Duodenal mucosa (tissue), 2 donors: Measurements from ENCODE around the gene HIBCH.
"Not testable (repeated sequence)": the region's sequence is repeated elsewhere in the genome, so short reads cannot be mapped to it uniquely, and the experiment has no call there.

Experiments used
- H3K27ac ChIP-seq: one replicate; pipeline ENCODE4 v1.7.0; 2013; ENCODE audit warnings: low read depth, low read length
- H3K27me3 ChIP-seq, 2 donors: one replicate each; pipeline ENCODE4 v1.7.0; 2013; ENCODE audit warnings: low read length in 2 of 2, control low read depth in 1 of 2; ENCODE audit not compliant: insufficient read depth in 2 of 2, control insufficient read depth in 1 of 2
- H3K36me3 ChIP-seq, 2 donors: one replicate each; pipeline ENCODE4 v1.7.0; 2013; ENCODE audit warnings: low read length in 2 of 2, control low read depth in 1 of 2; ENCODE audit not compliant: insufficient read depth in 2 of 2, control insufficient read depth in 1 of 2
- H3K4me1 ChIP-seq, 2 donors: one replicate each; pipeline ENCODE4 v1.7.0; 2013; ENCODE audit warnings: low read length in 2 of 2, control low read depth in 1 of 2; ENCODE audit not compliant: insufficient read depth in 2 of 2, control insufficient read depth in 1 of 2
- H3K4me3 ChIP-seq, 2 donors: one replicate each; pipeline ENCODE4 v1.7.0; 2013; ENCODE audit warnings: low read length in 2 of 2, low read depth in 1 of 2
- H3K9ac ChIP-seq, 2 donors: one replicate each; pipeline ENCODE4 v1.7.0; 2013; ENCODE audit warnings: low read length in 2 of 2, low read depth in 1 of 2
- H3K9me3 ChIP-seq, 2 donors: one replicate each; pipeline ENCODE4 v1.7.0; 2013; ENCODE audit warnings: low read length in 2 of 2, control low read depth in 1 of 2; ENCODE audit not compliant: control insufficient read depth in 1 of 2

HIBCH gene

DNA sequence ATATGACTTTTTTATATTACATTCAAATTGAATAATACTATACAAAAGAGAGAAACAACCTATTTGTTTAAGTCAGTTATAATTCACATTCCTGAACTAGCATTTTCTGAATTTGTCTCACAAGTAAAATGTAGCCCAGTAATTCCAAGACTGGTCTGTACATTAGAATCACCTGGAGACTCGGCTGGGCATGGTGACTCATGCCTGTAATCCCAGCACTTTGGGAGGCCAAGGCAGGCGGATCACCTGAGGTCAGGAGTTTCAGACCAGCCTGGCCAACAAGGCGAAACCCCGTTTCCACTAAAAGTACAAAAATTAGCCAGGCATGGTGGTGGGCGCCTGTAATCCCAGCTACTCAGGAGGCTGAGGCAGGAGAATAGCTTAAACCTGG lies 7.0 kb downstream of the HIBCH start:
- not testable (repeated sequence) for H3K27me3 ChIP-seq, H3K36me3 ChIP-seq, H3K4me1 ChIP-seq, H3K9me3 ChIP-seq, H3K9ac ChIP-seq, H3K4me3 ChIP-seq, H3K27ac ChIP-seq

DNA sequence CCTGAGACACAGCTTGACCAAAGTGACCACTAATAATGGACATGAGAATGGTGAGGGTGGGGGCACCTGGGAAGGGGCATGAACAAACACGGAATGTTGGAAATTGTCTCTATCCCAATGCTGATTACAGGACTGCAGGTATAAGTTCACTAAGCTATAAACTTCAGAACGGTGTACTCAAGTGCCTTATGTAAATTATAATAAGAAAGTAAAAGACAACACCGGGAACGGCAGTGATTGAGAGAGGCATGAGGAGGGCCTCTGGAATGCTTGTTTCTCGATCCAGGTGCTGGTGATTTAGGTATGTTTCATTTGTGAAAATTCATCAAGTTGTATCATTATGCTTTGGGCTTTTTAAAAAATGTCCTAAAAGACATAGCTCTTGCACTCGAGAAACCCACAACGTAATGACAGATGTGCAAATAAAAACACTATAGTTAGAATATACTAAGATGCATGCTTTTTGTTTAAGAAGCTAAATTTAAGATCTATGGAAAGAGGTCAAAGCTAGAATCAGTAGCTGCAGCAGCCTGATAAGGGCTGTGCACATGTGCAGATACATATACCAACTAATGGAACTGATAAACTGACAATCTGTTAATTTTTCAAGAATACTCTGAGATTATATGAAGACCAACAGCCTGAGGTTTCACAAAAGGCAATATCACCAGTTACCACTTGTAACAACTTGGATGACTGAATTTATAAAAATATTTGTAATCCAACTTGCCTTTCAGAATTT lies 7.6 kb downstream of the HIBCH start:
- H3K9ac ChIP-seq, result no peak overlapping the region
- H3K36me3 ChIP-seq, result peaks cover under 1 to 9% of the 10 kb centered on the region in 2 donors

DNA sequence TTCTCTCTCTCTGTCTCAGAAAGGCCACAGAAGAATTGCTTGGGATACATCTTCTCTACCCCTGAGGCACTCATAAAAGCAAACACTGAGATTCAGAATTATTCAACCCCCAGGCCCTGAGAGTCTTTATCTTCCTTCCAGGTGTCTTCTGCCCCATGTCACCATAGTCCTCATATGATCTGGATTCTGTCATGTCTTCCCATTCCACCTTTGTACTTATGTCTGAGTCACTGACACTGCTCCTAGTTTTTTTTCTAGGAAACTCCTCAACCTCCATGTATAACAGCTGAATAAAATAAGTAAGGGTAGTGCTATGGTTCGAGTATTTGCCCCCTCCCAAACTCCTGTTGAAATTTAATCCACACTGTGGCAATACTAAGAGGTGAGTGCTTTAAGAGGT lies 11.6 kb downstream of the HIBCH start:
- Histone ChIP-seq H3K36me3 (peaks cover 0 to 17% of the 10 kb centered on the region in 2 donors), H3K27ac (no peak overlapping the region), H3K9ac (no peak overlapping the region), H3K9me3 (no peaks in the 10 kb centered on the region), H3K27me3 (no peaks in the 10 kb centered on the region), H3K4me3 (no peak overlapping the region), H3K4me1 (no peaks in the 10 kb centered on the region)

More for the DNA sequence above, 7.6 kb downstream of the HIBCH start:
- Histone ChIP-seq H3K4me3 (no peak overlapping the region), H3K27ac (no peak overlapping the region), H3K9me3 (no peaks in the 10 kb centered on the region), H3K27me3 (no peaks in the 10 kb centered on the region), H3K4me1 (peaks cover 0 to 3% of the 10 kb centered on the region in 2 donors)

DNA sequence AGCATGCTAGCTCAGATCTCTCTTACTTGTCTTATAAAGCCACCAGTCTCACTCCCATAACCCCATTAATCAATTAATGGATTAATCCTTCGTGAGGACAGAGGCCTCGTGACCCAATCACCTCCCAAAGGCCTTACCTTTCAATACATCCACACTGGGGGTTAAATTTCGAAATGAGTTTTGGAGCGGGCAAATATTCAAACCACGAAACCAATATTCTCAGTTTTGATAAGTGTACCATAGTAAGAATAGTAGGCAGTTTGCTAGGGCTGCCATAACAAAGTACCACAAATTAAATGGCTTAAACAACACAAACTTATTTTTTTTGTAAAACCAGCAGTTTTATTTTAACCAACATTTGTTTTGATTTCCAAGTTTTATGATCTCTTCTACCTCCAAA lies 15.2 kb downstream of the HIBCH start:
- Histone ChIP-seq H3K27ac (no peak overlapping the region), H3K9me3 (no peaks in the 10 kb centered on the region), H3K27me3 (no peaks in the 10 kb centered on the region), H3K36me3 (peaks cover 3 to 25% of the 10 kb centered on the region in 2 donors), H3K9ac (no peak overlapping the region), H3K4me1 (no peaks in the 10 kb centered on the region), H3K4me3 (no peak overlapping the region)

DNA sequence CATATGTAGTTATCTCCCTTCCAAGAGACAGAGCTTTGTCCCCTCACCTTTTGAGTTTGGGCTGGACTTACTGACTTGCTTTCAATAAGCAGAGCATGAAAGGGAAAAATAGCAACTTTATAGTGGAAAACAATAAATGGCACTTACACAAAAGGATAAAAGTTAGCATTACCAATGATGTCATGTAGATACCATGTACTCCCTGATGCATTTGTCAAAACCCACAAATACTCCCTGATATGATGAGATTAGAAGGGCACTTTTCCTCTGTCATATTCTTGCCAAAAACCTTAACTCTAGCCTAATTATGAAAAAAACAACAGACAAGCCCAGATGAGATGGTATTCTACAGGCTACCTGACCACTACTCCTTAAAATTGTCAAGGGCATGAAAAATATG lies 16.0 kb downstream of the HIBCH start:
- Histone ChIP-seq H3K36me3 (peaks cover 3 to 23% of the 10 kb centered on the region in 2 donors), H3K27ac (no peak overlapping the region), H3K4me3 (no peak overlapping the region), H3K9ac (no peak overlapping the region), H3K4me1 (no peaks in the 10 kb centered on the region), H3K9me3 (no peaks in the 10 kb centered on the region), H3K27me3 (no peaks in the 10 kb centered on the region)

DNA sequence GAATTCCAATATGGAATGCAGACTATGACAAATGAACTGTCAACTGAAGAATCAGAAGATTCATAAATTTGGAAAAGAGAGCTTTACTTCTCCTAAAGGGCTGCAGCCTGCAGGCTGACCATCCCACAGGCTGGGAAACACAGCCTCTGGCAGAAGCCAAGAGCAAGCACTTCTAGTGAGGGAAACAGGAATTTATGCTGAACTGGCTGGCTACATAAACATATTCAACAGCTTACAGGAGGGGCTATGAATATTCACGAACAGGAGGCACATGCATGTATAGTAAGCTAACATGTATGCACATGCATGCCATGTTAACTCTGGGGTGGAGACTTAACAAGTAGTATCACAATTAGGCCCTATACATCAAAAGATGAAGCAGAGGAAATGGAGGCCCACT lies 17.6 kb downstream of the HIBCH start:
- no peak overlapping the region for H3K27ac ChIP-seq
- no peaks in the 10 kb centered on the region for H3K27me3 ChIP-seq
- H3K4me3 ChIP-seq, result no peak overlapping the region
- H3K4me1 ChIP-seq, result no peaks in the 10 kb centered on the region
- H3K36me3 ChIP-seq, result peaks cover 3 to 20% of the 10 kb centered on the region in 2 donors
- H3K9me3 ChIP-seq, result no peaks in the 10 kb centered on the region
- no peak overlapping the region for H3K9ac ChIP-seq

DNA sequence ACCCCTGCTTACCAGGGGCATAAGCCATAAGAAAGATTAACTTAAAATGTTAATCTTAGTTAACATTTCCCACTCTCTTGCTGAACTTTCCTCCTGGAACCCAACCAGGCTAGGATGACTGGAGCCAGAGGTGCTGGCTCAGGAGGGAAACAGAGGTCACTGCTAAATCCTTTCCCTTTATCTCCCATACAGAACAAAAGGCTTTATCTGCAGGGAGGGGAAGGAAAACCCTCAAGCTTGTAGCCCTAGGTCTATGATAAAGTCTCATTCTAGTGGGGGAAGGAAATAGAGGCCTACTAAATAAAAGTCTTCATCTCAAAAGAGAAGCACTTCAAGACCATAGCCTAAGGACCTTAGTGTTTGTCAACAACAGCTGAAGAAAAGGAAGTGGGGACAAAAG lies 18.6 kb downstream of the HIBCH start:
- Histone ChIP-seq H3K9me3 (no peaks in the 10 kb centered on the region), H3K4me1 (no peaks in the 10 kb centered on the region), H3K27me3 (no peaks in the 10 kb centered on the region), H3K4me3 (no peak overlapping the region), H3K36me3 (peaks cover 3 to 19% of the 10 kb centered on the region in 2 donors), H3K9ac (no peak overlapping the region), H3K27ac (no peak overlapping the region)

DNA sequence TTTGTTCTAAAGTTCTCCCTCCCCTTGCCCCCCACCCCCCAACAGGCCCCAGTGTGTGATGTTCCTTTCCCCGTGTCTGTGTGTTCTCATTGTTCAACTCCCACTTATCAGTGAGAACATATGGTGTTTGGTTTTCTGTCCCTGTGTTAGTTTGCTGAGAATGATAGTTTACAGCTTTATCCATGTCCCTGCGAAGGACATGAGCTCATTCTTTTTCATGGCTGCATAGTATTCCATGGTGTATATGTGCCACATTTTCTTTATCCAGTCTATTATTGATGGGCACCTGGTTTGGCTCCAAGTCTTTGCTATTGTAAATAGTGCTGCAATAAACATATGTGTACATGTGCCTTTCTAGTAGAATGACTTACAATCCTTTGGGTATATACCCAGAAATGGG lies 21.7 kb downstream of the HIBCH start:
- H3K9me3 ChIP-seq, H3K4me1 ChIP-seq, H3K9ac ChIP-seq, H3K27ac ChIP-seq, H3K4me3 ChIP-seq, H3K27me3 ChIP-seq: not testable (repeated sequence)
- H3K36me3 ChIP-seq, result peaks cover 5 to 19% of the 10 kb centered on the region in 2 donors

DNA sequence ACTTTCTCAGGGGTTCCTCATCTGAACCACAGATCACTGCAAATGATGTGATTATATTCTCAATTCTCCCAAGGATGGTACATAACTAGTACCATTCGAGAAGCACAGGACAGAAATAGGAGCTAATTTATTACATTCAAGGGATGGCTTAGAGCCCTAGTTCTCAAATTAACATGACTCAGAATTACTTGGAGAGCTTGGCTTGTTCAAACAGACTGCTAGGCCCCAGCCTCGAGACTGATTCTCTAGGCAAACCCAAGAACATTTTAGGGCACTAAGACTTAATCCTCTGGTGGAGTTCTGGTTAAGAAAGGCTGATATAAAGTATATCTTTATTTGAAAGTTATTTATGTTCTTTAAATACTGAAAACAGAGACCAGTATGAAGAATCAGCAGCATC lies 35.8 kb downstream of the HIBCH start:
- no peak overlapping the region for H3K4me3 ChIP-seq
- no peak overlapping the region for H3K27ac ChIP-seq
- H3K36me3 ChIP-seq, result peaks cover 0 to 27% of the 10 kb centered on the region in 2 donors
- H3K4me1 ChIP-seq, result no peaks in the 10 kb centered on the region
- H3K9ac ChIP-seq, result no peak overlapping the region
- H3K27me3 ChIP-seq, result no peaks in the 10 kb centered on the region
- no peaks in the 10 kb centered on the region for H3K9me3 ChIP-seq

DNA sequence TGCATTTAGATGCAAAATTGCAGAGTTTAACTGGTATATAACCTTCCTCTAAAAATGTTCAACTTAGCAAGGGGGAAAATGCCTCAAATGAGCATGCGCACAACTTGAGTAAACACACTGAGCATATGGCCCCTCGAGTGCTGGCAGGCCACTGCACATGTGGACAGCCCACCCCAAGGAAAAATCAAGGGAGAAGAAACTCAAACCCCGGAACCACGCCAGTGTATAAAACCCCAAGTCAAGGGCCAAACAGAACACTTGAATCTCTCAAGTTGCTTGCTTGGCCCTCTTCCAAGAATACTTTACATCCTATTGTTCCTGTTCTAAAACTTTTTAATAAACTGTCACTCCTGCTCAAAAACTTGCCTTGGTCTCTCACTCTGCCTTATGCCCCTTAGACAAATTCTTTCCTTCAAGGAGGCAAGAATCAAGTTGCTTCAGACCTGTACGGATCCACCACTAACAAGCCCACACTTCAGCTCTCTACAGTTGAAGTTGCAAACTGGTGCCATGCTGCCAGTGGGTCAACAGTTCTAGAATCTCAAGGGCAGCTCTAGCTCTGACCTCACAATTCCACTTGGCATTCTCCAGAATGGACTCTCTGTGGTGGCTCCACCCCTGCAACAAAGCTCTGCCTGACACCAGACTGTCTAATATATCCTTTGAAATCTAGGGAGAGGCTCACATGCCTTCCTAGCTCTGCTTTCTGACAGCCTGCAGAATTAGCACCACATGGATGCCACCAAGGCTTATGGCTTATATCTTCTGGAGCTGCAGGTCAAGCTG lies 38.9 kb downstream of the HIBCH start:
- H3K4me3 ChIP-seq, result no peak overlapping the region
- H3K27ac ChIP-seq, result no peak overlapping the region
- peaks cover 0 to 4% of the 10 kb centered on the region in 2 donors for H3K4me1 ChIP-seq
- H3K9ac ChIP-seq, result no peak overlapping the region
- H3K27me3 ChIP-seq, result no peaks in the 10 kb centered on the region
- H3K9me3 ChIP-seq, result no peaks in the 10 kb centered on the region
- peaks cover 0 to 15% of the 10 kb centered on the region in 2 donors for H3K36me3 ChIP-seq
